K562 (cell line): ENCODE data around the gene PIGL. TPM values are rescaled to one million over a fixed set of nuclear protein-coding genes. Genes with fewer than 3 reads are reported as not detected.

Experiments
- ASH1L ChIP-seq: fragments of 450-650 bp; IDR thresholded peaks from 2 replicates; pipeline ENCODE4 v1.6.1; 2018; ENCODE audit warnings: borderline replicate concordance, mild to moderate bottlenecking, low read depth; ENCODE audit not compliant: partially characterized antibody
- BRF2 ChIP-seq: IDR thresholded peaks from 3 replicates; pipeline ENCODE4 v1.6.1; 2011; ENCODE audit warnings: borderline replicate concordance, mild to moderate bottlenecking; ENCODE audit not compliant: insufficient read length, insufficient read depth
- CBX8 ChIP-seq: fragments of 200-600 bp; sonication (generic); IDR thresholded peaks from 2 replicates; pipeline ENCODE4 v1.6.1; 2012; ENCODE audit warnings: borderline replicate concordance, mixed run types, low read depth, mild to moderate bottlenecking, moderate library complexity, mixed read lengths, low read length, control low read depth, inconsistent platforms; ENCODE audit not compliant: poor library complexity, severe bottlenecking; ENCODE audit errors: extremely low read depth
- CLOCK ChIP-seq: fragments of 250-450 bp; sonication (Bioruptor Pico); IDR thresholded peaks from 2 replicates; pipeline ENCODE4 v1.4.0; 2020; ENCODE audit warnings: mild to moderate bottlenecking, moderate library complexity, borderline replicate concordance
- ELK3 ChIP-seq: fragments of 450-650 bp; formaldehyde crosslinking; IDR thresholded peaks from 2 replicates; pipeline ENCODE4 v1.4.0; 2020; ENCODE audit warnings: mild to moderate bottlenecking
- GTF2E2 ChIP-seq: fragments of 200-800 bp; sonication (Bioruptor generic); IDR thresholded peaks from 2 replicates; pipeline ENCODE4 v1.6.1; 2016; ENCODE audit warnings: missing genetic modification characterization, missing compliant biosample characterization
- HEY1 ChIP-seq: fragments of 250-450 bp; sonication (Bioruptor Pico); IDR thresholded peaks from 2 replicates; pipeline ENCODE4 v1.5.0; 2020; ENCODE audit warnings: mild to moderate bottlenecking, moderate library complexity, borderline replicate concordance
- KHSRP ChIP-seq: fragments of 450-650 bp; IDR thresholded peaks from 2 replicates; pipeline ENCODE4 v1.6.1; 2017
- MAX ChIP-seq: sonication (generic); formaldehyde crosslinking; IDR thresholded peaks from 2 replicates; pipeline ENCODE4 v1.9.0; 2022; ENCODE audit warnings: mild to moderate bottlenecking, missing genetic modification reagents
- MECOM ChIP-seq: fragments of 250-450 bp; sonication (Bioruptor Pico); IDR thresholded peaks from 2 replicates; pipeline ENCODE4 v1.8.0; 2022; ENCODE audit warnings: inconsistent platforms
- MLLT1 ChIP-seq, 2 experiments: fragments of 450-650 bp; IDR thresholded peaks; 2 replicates each; pipeline ENCODE4 v1.6.1; 2016
- MTA1 ChIP-seq: fragments of 450-650 bp; IDR thresholded peaks from 2 replicates; pipeline ENCODE4 v1.6.1; 2017; ENCODE audit warnings: borderline replicate concordance
- PURB ChIP-seq: sonication (generic); formaldehyde crosslinking; IDR thresholded peaks from 2 replicates; pipeline ENCODE4 v1.9.0; 2021; ENCODE audit warnings: low read depth, mild to moderate bottlenecking, missing genetic modification reagents
- PYGO2 ChIP-seq: fragments of 450-650 bp; IDR thresholded peaks from 2 replicates; pipeline ENCODE4 v1.6.1; 2016; ENCODE audit warnings: mild to moderate bottlenecking, missing genetic modification characterization, moderate library complexity, missing compliant biosample characterization
- RFX7 ChIP-seq: fragments of 250-450 bp; sonication (Bioruptor Pico); IDR thresholded peaks from 2 replicates; pipeline ENCODE4 v1.5.1; 2021; ENCODE audit warnings: mild to moderate bottlenecking
- SNIP1 ChIP-seq: fragments of 450-650 bp; IDR thresholded peaks from 2 replicates; pipeline ENCODE4 v1.7.1; 2017; ENCODE audit warnings: low read depth, mild to moderate bottlenecking
- TARDBP ChIP-seq: fragments of 450-650 bp; IDR thresholded peaks from 2 replicates; pipeline ENCODE4 v1.6.1; 2016
- ZBTB7A ChIP-seq: IDR thresholded peaks from 2 replicates; pipeline ENCODE4 v1.6.1; 2011; ENCODE audit warnings: low read depth, mild to moderate bottlenecking, low read length, moderate library complexity, borderline replicate concordance; ENCODE audit not compliant: control insufficient read depth
- ZNF444 ChIP-seq: fragments of 250-450 bp; sonication (Bioruptor Pico); IDR thresholded peaks from 2 replicates; pipeline ENCODE4 v1.4.0; 2020; ENCODE audit warnings: mild to moderate bottlenecking, moderate library complexity
- polyA plus RNA-seq, 8 experiments: library from polyadenylated mRNA; depleted of rRNA in 4 of 8; stranded (reverse) in 5 of 8; unstranded in 3 of 8; fragments of >200 nt; fragmentation: Nextera tagmentation in 2 of 8; fragmentation: Illumina TruSeq in 1 of 8; extraction: Ambion mirVana in 2 of 8; extraction: Trizol in 1 of 8; gene quantifications; 2 replicates each; pipeline versions ENCODE4 v1.2.1 to v1.2.3, GENCODE V29; 2011 to 2014; ENCODE audit warnings: inconsistent platforms in 1 of 8, missing spikeins in 1 of 8
- total RNA-seq, 7 experiments: library from RNA; depleted of rRNA in 6 of 7; stranded (reverse); fragments of >200 nt in 6 of 7; fragmentation: Illumina TruSeq in 2 of 7; extraction: Trizol in 2 of 7; gene quantifications; 2 replicates each; pipeline versions ENCODE4 v1.2.1 to v1.2.3, GENCODE V29; 2011 to 2021; ENCODE audit warnings: low replicate concordance in 1 of 7

Gene PIGL
- total and polyA plus RNA-seq, 9 of the 15 experiments (the other 6 are each of a cell fraction or from before 2014, with no cell fraction given) = 19.9 to 55.3 (median 29.6) TPM

GRCh38 chr17:16217002-16217635 is at the start of gene PIGL (continued):
- TF ChIP-seq MECOM (CRISPR knock-in tag) (no peak), RFX7 (CRISPR knock-in tag) (no peak), ASH1L (peak; percentile 52), PURB (no peak), TARDBP (0 out of 2 replicates have a peak, but pooled peaks have one; percentile 35), MTA1 (no peak), ELK3 (CRISPR knock-in tag) (no peak), KHSRP (no peak), ZNF444 (CRISPR knock-in tag) (no peak), MLLT1 (IDR thresholded peaks at IDR 0.05) (no peak), PYGO2 (tag) (no peak; the same call in 1 of the 2 replicates), MAX (CRISPR knock-in tag) (peak; percentile 47), CLOCK (CRISPR knock-in tag) (no peak), SNIP1 (no peak), ZBTB7A (no peak), GTF2E2 (peak; percentile 39; the same call in 1 of the 2 replicates), BRF2 (no peak), HEY1 (CRISPR knock-in tag) (no peak), CBX8 (no peak)
